IMR-90 (cell line): ENCODE results near the gene PCDH1.

Experiments used
- BHLHE40 ChIP-seq: fragments of 150-350 bp; IDR thresholded peaks from 2 replicates; pipeline ENCODE4 v1.6.1; 2016; ENCODE audit warnings: mild to moderate bottlenecking, low read depth, low read length
- CEBPB ChIP-seq: IDR thresholded peaks from 2 replicates; pipeline ENCODE4 v1.6.1; 2012; ENCODE audit warnings: low read depth, low read length, improper control_type of control experiment
- CTCF ChIP-seq: conservative IDR thresholded peaks from 2 replicates; pipeline ENCODE4 v1.5.1; 2012; ENCODE audit warnings: mild to moderate bottlenecking, low read depth, low read length, improper control_type of control experiment
- ELK1 ChIP-seq: fragments of 150-350 bp; IDR thresholded peaks from 2 replicates; pipeline ENCODE4 v1.6.1; 2016; ENCODE audit warnings: low read depth, mild to moderate bottlenecking, low read length, moderate library complexity, borderline replicate concordance
- MAZ ChIP-seq: IDR thresholded peaks from 2 replicates; pipeline ENCODE4 v1.6.1; 2012; ENCODE audit warnings: low read depth, mild to moderate bottlenecking, low read length, improper control_type of control experiment, moderate library complexity, borderline replicate concordance
- MXI1 ChIP-seq: IDR thresholded peaks from 2 replicates; pipeline ENCODE4 v1.6.1; 2012; ENCODE audit warnings: low read depth, mild to moderate bottlenecking, low read length, moderate library complexity, borderline replicate concordance
- NFE2L2 ChIP-seq: fragments of 150-350 bp; IDR thresholded peaks from 2 replicates; pipeline ENCODE4 v1.6.1; 2016; ENCODE audit warnings: low read depth, mild to moderate bottlenecking, low read length
- POLR2A ChIP-seq: IDR thresholded peaks from 2 replicates; pipeline ENCODE4 v1.6.1; 2012; ENCODE audit warnings: mild to moderate bottlenecking, low read depth, low read length
- RAD21 ChIP-seq: IDR thresholded peaks from 2 replicates; pipeline ENCODE4 v1.6.1; 2012; ENCODE audit warnings: low read length, improper control_type of control experiment
- RCOR1 ChIP-seq: IDR thresholded peaks from 2 replicates; pipeline ENCODE4 v1.6.1; 2012; ENCODE audit warnings: mild to moderate bottlenecking, low read length, improper control_type of control experiment; ENCODE audit not compliant: insufficient replicate concordance
- SMC3 ChIP-seq: fragments of 150-350 bp; IDR thresholded peaks from 2 replicates; pipeline ENCODE4 v1.6.1; 2016; ENCODE audit warnings: low read depth, mild to moderate bottlenecking, antibody characterized with exemption, low read length, moderate library complexity
- TF ChIP-seq, protein P1 (sequence below): fragments of 150-350 bp; IDR thresholded peaks from 2 replicates; pipeline ENCODE4 v1.6.1; 2017; ENCODE audit warnings: mild to moderate bottlenecking, antibody characterized with exemption, low read length, low read depth

- TF ChIP-seq, protein P1, sequence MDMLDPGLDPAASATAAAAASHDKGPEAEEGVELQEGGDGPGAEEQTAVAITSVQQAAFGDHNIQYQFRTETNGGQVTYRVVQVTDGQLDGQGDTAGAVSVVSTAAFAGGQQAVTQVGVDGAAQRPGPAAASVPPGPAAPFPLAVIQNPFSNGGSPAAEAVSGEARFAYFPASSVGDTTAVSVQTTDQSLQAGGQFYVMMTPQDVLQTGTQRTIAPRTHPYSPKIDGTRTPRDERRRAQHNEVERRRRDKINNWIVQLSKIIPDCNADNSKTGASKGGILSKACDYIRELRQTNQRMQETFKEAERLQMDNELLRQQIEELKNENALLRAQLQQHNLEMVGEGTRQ: no peak
- no peak for TF ChIP-seq RCOR1
- no peak for TF ChIP-seq POLR2A
- TF ChIP-seq CTCF: no peak
- no peak for TF ChIP-seq NFE2L2
- TF ChIP-seq SMC3: no peak
- no peak for TF ChIP-seq BHLHE40
- TF ChIP-seq MAZ: no peak
- TF ChIP-seq RAD21: no peak
- no peak for TF ChIP-seq MXI1
- TF ChIP-seq CEBPB: no peak
- no peak for TF ChIP-seq ELK1
These were observed 42.6 kb upstream of the PCDH1 start for GRCh38 chr5:141920771-141921170.
